Mucosa of descending colon (tissue), 3 donors: ENCODE measurements around the gene ATP6V1G2. TPM values are rescaled to one million over a fixed set of nuclear protein-coding genes. Genes with fewer than 3 reads are reported as not detected.

Experiments used
- ATAC-seq: fragments of 200-7000 bp; cut with Tn5 transposase; one replicate; pipeline ENCODE4 v1.9.1; 2020; ENCODE audit warnings: mild to moderate bottlenecking, moderate library complexity
- DNase-seq, 3 donors: peaks; one replicate each; pipeline ENCODE4 v3.0.0-alpha.2; 2020
- H3K36me3 ChIP-seq: fragments of 200-600 bp; one replicate; pipeline ENCODE4 v1.8.0; 2021; ENCODE audit warnings: low read depth, mild to moderate bottlenecking
- H3K4me1 ChIP-seq: fragments of 200-600 bp; one replicate; pipeline ENCODE4 v1.8.0; 2021; ENCODE audit warnings: low read depth, mild to moderate bottlenecking
- H3K4me3 ChIP-seq: fragments of 200-600 bp; one replicate; pipeline ENCODE4 v1.8.0; 2021; ENCODE audit warnings: mild to moderate bottlenecking
- H3K9me3 ChIP-seq: fragments of 200-600 bp; one replicate; pipeline ENCODE4 v1.8.0; 2021; ENCODE audit warnings: mild to moderate bottlenecking
- intact Hi-C, 2 donors: fragments of 100-400 bp; cut with DNase I in 1 of 2; cut with micrococcal nuclease in 1 of 2; formaldehyde crosslinking; loops; one replicate each; pipeline versions ENCODE4 v1.11.0 to v1.11.1; 2022; cut with DNase I, micrococcal nuclease
- total RNA-seq, 3 donors: library from RNA; stranded (reverse); fragmentation: NEBNext Ultra II Directional in 2 of 3; extraction: Animal tissue kit (Norgen Biotek cat#: 25700) in 2 of 3; gene quantifications; one replicate each; pipeline versions ENCODE4 v1.2.1 to v1.2.4, GENCODE V29; 2021 to 2023
- TF ChIP-seq, protein P1 (sequence below): fragments of 200-600 bp; IDR thresholded peaks from one replicate; pipeline ENCODE4 v1.8.0; 2022; ENCODE audit warnings: antibody characterized with exemption, mild to moderate bottlenecking
- donor health status: DM: no; HTN: no; CAD: no; lungs with moderate emphysema.
- donor health status: DM: no; HTN: no; CAD: no.
- donor health status: DM: no; HTN: yes; CAD: no.

ATP6V1G2 gene
- total RNA-seq, 3 donors from 2014 or later, result 0.55 to 4.5 (median 1.2) TPM

DNA sequence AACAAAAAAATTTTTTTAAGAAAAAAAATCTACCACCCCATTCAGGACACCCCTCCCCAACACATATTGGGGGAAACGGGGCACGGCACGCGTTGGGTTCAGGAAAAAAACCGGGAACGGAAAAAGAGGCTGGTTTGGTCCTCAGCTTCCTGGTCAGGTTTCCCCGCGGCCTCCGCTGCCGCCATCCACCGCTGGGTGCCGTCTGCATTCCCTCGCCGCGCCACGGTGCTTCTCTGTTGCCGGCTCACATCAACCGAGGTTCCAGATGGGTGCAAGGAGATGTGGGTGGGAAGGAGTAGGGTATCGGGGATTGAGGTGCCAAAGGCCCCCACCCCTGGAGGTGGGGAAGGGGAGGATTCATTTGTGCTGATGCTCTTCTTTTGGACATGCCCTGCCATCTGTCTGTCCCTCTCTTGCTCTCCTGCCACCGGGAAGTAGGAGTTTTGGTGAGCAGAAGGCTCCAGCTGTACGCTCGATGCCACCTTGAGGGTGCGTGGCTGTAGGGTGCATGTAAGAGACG lies 11.8 kb downstream of the ATP6V1G2 start:
- H3K9me3 ChIP-seq, result no peaks in the 10 kb centered on the region
- no peak for ATAC-seq

DNA sequence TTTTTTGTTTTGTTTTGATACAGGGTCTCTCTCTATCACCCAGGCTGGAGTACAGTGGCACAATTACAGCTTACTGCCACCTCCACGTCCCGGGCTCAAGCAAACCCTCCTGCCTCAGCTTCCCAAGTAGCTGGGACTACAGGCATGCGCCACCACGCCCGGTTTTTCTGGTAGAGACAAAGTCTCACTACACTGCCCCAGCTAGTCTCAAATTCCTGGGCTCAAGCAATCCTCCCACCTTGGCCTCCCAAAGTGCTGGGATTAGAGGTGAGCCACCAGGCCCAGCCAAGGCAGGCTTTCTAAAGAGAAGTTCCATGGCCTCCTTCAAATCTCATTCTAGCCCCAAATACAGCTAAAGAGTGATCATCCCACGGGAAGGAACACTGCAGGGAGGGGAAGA lies 12.4 kb downstream of the ATP6V1G2 start:
- peaks cover 5% of the 10 kb centered on the region for H3K4me1 ChIP-seq
- ATAC-seq (no peak), DNase-seq (no peak)
- H3K9me3 ChIP-seq, result no peaks in the 10 kb centered on the region
- intact Hi-C loops, result no loop called here
- no peak overlapping the region for H3K4me3 ChIP-seq
- TF ChIP-seq, protein P1, sequence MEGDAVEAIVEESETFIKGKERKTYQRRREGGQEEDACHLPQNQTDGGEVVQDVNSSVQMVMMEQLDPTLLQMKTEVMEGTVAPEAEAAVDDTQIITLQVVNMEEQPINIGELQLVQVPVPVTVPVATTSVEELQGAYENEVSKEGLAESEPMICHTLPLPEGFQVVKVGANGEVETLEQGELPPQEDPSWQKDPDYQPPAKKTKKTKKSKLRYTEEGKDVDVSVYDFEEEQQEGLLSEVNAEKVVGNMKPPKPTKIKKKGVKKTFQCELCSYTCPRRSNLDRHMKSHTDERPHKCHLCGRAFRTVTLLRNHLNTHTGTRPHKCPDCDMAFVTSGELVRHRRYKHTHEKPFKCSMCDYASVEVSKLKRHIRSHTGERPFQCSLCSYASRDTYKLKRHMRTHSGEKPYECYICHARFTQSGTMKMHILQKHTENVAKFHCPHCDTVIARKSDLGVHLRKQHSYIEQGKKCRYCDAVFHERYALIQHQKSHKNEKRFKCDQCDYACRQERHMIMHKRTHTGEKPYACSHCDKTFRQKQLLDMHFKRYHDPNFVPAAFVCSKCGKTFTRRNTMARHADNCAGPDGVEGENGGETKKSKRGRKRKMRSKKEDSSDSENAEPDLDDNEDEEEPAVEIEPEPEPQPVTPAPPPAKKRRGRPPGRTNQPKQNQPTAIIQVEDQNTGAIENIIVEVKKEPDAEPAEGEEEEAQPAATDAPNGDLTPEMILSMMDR, result no peak
- H3K36me3 ChIP-seq, result peaks cover 50% of the 10 kb centered on the region

More for the DNA sequence above, 11.8 kb downstream of the ATP6V1G2 start:
- TF ChIP-seq, protein P1, result no peak
- peaks cover 53% of the 10 kb centered on the region for H3K36me3 ChIP-seq
- no peak overlapping the region for H3K4me3 ChIP-seq
- intact Hi-C loops, result no loop called here
- no peak for DNase-seq
- H3K4me1 ChIP-seq, result peaks cover 11% of the 10 kb centered on the region

DNA sequence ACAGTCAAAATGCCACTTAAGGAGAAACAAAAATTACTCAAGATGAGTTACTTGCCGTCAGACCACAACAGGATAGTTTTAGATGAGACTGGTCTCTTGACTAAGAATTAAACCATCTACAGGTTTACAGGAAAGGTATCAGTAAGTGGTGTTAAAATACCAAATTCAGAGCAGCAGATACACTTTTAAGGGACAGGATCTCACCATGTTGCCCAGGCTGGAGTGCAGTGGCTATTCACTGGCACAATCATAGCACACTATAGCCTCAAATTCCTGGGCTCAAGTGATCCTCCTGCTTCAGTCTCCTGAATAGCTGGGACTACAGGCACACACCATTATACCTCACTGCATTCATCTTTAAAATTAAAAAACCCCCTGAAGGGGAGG lies 13.0 kb downstream of the ATP6V1G2 start:
- DNase-seq (no peak), ATAC-seq (no peak)
- Histone ChIP-seq H3K4me1 (no peaks in the 10 kb centered on the region), H3K9me3 (no peaks in the 10 kb centered on the region), H3K36me3 (peaks cover 44% of the 10 kb centered on the region), H3K4me3 (no peak overlapping the region)
- intact Hi-C loops, result no loop called here
- TF ChIP-seq, protein P1, result no peak

DNA sequence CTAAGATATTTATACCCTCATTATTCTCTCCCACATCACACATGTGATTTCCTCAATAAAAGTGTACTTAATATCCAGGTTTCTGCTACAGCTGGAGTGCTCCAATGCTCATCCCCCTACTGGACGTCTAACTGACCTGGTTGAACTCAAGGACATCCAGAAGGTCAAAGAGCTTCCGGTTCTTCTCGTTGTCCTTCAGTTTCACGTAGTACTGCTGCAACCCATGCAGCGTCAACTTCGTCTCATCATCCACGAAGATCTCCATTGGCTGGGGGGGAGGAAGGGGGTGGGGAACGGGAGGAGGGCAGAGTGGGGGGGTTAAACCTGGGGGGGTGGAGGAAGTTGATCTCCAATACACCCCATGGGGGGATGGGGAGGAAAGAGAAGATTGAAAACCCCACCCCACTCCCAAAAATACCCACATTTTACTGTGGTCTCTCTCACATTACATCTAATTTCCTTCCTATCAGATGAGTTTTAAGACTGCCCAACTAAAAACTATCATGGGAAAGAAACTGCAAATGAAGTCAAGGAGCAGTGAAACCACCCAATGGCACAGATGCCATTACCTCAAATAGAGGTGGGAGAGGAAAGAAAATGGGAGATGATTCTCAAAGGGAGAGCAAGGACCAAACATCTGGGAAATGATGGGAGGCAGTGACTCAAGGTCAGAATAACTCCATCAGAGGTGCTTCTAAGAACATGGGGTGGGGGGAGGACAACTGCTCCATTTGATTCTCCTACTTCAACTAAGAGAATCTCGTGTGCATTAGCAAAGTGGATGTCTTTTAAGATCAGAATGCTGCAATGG lies 13.6 kb downstream of the ATP6V1G2 start:
- DNase-seq (no peak), ATAC-seq (no peak)
- Histone ChIP-seq H3K4me1 (no peaks in the 10 kb centered on the region), H3K9me3 (no peaks in the 10 kb centered on the region), H3K36me3 (peaks cover 39% of the 10 kb centered on the region), H3K4me3 (no peak overlapping the region)
- intact Hi-C loops, result no loop called here
- TF ChIP-seq, protein P1, result no peak

DNA sequence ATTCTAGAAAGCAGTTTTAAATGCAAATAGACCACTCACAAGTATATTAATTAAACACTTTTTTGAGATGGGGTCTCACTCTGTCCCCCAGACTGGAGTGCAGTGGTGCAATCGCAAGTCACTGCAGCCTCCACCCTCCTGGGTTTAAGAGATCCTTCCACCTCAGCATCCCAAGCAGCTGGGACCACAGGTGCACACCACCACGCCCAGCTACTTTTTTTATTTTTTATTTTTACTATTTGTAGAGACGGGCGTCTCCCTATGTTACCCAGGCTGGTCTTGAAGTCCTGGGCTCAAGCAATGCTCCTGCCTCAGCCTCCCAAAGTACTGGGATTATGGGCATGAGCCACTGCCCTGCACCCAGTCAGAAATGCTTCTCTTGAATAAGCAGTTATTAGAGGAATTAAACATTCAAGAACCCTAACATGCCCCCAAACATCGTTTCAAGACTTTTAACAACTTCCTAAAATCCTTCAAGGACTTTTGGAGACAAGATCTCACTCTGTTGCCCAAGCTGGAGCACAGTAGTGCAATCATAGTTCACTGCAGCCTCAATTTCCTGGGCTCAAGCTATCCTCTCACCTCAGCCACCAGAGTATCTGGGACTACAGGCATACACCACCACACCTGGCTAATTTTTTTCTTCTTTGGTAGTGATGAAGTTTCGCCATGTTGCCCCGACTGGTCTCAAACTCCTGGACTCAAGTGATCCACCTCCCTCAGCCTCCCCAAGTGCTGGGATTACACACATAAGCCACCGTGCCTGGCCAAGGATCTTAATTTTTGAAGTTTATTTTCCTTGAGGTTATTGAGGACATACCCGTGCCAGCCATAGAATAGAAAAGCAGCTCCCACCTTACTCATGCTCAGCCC lies 14.4 kb downstream of the ATP6V1G2 start:
- TF ChIP-seq, protein P1, result no peak
- Histone ChIP-seq H3K9me3 (no peaks in the 10 kb centered on the region), H3K36me3 (peaks cover 31% of the 10 kb centered on the region), H3K4me1 (no peaks in the 10 kb centered on the region), H3K4me3 (no peak overlapping the region)
- DNase-seq (no peak), ATAC-seq (no peak)
- intact Hi-C loops, result no loop called here
